AG09309 (cell line): ENCODE results near the gene CYTH4.
"Not testable (repeated sequence)": the region's sequence is repeated elsewhere in the genome, so short reads cannot be mapped to it uniquely, and the experiment has no call there.

ENCODE experiments used
- DNase-seq: peaks from one replicate; pipeline ENCODE4 v3.0.0-alpha.2; 2010; ENCODE audit warnings: low read depth
- H3K4me3 ChIP-seq: 2 replicates; pipeline ENCODE4 v1.5.1; 2011; ENCODE audit warnings: mild to moderate bottlenecking, low read depth, low read length, moderate library complexity; ENCODE audit not compliant: control insufficient read depth
- TF ChIP-seq, protein P1 (sequence below): IDR thresholded peaks from 2 replicates; pipeline ENCODE4 v1.5.1; 2011; ENCODE audit warnings: mild to moderate bottlenecking, low read depth, low read length, inconsistent platforms; ENCODE audit not compliant: insufficient read depth, control insufficient read depth; ENCODE audit errors: missing control alignments

CYTH4 gene

DNA sequence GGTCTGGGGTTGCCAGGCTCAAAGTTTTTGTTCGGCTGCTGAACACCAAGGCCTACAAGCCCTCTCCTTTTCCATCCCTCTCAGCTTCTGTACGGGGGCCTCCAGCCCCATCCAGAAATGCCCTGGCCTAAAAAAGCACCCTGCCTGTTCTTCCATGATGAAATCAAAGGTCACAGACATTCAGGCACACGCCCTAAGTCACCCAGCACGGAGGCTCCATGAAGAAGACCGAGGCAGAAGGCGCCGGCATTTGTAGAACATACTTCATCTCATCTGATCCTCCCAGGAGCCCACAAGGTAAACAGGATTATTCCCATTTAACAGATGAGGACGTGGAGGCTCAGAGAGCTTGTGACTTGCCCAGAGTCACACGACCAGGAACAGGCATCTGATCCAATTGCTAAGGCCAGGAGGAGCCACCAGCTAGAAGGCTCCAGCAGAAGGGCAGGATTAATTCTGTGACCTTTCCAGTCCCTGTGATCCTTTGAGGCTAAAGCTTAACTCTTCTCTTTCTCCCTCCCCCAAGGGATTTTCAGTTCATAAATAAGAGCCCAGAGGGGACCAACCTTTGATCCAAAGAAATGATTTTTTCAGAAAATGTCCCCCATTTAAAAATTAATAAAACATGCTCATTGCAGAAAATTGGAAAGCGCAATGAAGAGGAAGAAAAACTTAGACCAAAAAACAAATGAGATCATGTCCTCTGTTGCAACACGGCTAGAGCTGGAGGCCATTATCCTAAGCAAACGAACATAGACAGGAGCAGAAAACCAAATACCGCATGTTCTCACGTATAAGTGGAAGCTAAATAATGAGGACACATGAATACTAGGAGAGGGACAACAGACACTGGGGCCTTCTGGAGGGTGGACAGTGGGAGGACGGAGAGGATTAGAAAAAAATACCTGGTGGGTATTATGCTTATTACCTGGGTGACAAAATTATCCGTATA, 38.7 kb downstream of the CYTH4 start:
- no peak for DNase-seq
- TF ChIP-seq, protein P1, sequence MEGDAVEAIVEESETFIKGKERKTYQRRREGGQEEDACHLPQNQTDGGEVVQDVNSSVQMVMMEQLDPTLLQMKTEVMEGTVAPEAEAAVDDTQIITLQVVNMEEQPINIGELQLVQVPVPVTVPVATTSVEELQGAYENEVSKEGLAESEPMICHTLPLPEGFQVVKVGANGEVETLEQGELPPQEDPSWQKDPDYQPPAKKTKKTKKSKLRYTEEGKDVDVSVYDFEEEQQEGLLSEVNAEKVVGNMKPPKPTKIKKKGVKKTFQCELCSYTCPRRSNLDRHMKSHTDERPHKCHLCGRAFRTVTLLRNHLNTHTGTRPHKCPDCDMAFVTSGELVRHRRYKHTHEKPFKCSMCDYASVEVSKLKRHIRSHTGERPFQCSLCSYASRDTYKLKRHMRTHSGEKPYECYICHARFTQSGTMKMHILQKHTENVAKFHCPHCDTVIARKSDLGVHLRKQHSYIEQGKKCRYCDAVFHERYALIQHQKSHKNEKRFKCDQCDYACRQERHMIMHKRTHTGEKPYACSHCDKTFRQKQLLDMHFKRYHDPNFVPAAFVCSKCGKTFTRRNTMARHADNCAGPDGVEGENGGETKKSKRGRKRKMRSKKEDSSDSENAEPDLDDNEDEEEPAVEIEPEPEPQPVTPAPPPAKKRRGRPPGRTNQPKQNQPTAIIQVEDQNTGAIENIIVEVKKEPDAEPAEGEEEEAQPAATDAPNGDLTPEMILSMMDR: no peak
- no peak overlapping the region for H3K4me3 ChIP-seq

DNA sequence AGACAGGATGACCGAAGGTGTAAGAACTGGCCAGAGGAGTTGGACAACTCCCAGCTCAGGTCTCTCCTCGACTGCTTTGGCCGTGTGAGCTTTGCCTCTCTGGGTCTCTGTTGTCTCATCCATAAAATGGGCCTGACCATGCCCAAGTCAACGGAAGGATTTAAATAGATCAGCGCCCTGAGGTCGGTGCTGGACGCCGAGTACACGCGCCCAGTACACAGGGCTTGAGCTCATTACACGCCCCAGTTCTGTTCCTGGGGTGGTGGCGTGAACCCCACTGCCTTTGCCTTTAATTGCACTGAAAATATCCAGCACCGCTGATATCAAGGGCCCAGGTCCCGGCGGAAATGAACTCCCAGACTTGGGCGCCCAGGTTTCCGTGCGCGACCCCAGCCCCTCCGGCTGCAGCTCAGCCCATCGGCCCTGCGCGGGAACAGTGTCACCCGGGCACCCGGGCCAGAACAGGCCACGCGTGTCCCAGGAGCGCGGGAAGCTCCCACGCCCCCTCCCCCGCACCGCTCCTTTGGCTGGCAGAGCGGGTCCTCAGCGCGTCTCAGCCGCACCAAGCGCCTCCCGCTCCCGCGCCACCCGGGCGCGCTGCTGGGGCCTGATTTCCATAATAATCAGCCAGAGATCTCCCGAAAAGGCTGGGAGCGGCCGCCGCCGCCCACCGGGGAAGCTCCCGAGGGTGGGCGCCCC, 42.2 kb downstream of the CYTH4 start:
- H3K4me3 ChIP-seq: peak overlapping the region; percentile 11; the same call in 1 of the 2 replicates
- DNase-seq: no peak

DNA sequence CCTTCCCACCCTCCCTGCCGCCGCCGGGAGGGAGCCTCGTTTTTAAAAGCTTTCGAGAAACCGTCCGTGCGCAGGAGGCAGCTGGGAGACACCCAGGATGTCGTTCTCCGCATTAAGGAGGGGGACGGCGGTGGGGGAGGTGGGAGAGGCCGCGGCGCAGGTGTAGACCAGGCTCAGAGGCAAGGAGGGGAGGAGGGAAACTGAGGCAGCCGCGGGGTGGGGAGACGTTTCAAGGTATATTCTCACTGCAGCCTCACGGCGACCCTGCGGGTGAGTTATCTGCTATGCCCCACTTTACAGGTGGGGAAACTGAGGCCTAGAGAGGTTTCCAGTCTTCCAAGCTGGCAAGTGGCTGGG, 42.7 kb downstream of the CYTH4 start:
- no peak for DNase-seq
- TF ChIP-seq, protein P1: no peak
- H3K4me3 ChIP-seq: peak overlapping the region; percentile 11; the same call in 1 of the 2 replicates

More for the DNA sequence above, 42.2 kb downstream of the CYTH4 start:
- TF ChIP-seq, protein P1: no peak

DNA sequence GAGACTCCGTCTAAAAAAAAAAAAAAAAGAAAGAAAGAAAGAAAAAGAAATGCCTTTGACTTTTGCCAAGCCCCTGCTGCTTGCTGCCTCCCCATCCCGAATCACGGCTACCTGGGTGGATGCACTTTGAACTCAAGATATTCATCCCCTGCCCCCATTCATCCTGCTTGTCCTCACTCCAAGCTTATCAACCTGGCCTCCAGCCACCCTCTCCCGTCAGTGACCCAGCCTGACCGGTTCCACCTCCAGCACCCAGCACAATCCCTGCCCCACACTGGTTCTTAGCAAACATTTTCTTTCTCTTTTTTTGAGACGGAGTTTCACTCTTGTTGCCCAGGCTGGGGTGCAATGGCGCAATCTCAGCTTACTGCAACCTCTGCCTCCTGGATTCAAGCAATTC, 44.4 kb downstream of the CYTH4 start:
- H3K4me3 ChIP-seq: no peak overlapping the region
- TF ChIP-seq, protein P1: no peak
- DNase-seq: no peak

DNA sequence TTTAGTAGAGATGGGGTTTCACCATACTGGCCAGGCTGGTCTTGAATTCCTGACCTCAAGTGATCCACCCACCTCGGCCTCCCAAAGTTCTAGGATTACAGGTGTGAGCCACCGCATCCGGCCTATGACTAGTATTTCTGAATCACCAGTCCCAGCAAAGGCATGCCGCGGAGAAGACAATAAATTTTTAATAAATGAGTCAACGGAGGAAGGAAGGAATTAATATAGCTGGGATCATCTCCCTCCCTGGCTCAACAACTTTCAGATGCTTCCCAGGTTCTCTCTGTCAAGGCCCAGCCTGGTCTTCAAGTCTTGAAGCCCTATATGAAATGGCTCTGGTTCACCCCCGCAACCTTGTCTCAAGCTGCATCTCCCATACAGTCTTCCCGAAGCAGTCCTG, 45.7 kb downstream of the CYTH4 start:
- TF ChIP-seq, protein P1: no peak
- peak; percentile 63 for DNase-seq
- H3K4me3 ChIP-seq: no peak overlapping the region

DNA sequence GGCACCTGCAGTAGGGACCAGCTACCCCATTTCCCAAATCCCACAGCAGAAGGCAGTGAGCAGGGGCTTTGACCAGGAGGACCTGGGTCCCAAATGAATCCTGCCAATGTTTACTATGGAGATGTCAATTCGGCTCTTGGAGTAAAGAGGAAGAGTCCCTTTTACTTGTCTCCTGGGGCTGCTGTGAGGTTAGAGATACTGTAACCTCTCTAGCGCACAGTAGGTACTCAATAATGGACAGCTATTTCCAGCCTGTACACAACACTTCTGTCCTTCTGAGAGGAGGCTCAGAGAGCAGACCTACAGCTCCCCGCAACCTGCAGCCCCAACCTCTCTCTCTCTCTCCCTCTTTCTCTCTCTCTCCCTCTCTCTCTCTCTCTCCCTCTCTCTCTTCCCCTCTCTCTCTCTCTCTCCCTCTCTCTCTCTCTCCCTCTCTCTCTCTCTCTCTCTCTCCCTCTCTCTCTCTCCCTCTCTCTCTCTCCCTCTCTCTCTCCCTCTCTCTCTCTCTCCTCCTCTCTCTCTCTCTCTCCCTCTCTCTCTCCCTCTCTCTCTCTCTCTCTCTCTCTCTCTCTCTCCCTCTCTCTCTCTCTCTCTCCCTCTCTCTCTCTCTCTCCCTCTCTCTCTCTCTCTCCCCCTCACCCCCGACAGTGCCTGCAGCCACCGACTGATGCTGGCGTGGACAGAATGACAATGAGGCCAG, 46.4 kb downstream of the CYTH4 start:
- not testable (repeated sequence) for DNase-seq, H3K4me3 ChIP-seq
